GM19328 (cell line): ENCODE measurements around the gene DUSP22.
"Not testable (repeated sequence)": the region's sequence is repeated elsewhere in the genome, so short reads cannot be mapped to it uniquely, and the experiment has no call there.

ENCODE experiments used
- ATAC-seq: cut with Tn5 transposase; IDR thresholded peaks from one replicate; pipeline ENCODE4 v1.9.1; 2021; ENCODE audit warnings: mild to moderate bottlenecking, moderate library complexity; ENCODE audit not compliant: unreplicated experiment

The DUSP22 gene

GRCh38 chr6:322940-323729 lies 30.8 kb downstream of the DUSP22 start:
- ATAC-seq = no peak

GRCh38 chr6:323730-324088 lies 31.4 kb downstream of the DUSP22 start:
- ATAC-seq = no peak

GRCh38 chr6:324116-324728 lies 31.9 kb downstream of the DUSP22 start:
- no peak for ATAC-seq

GRCh38 chr6:324729-325125 lies 32.4 kb downstream of the DUSP22 start:
- no peak for ATAC-seq

- not testable (repeated sequence) for ATAC-seq
These were observed 33.0 kb downstream of the DUSP22 start for GRCh38 chr6:325161-325860.

GRCh38 chr6:326066-326465 lies 33.8 kb downstream of the DUSP22 start:
- ATAC-seq = not testable (repeated sequence)

- no peak for ATAC-seq
These were observed 34.7 kb downstream of the DUSP22 start for GRCh38 chr6:326896-327537.

GRCh38 chr6:327538-328116 lies 35.3 kb downstream of the DUSP22 start:
- ATAC-seq = no peak

GRCh38 chr6:328136-328670 lies 35.9 kb downstream of the DUSP22 start:
- peak; percentile 63 for ATAC-seq

- no peak for ATAC-seq
These were observed 36.6 kb downstream of the DUSP22 start for GRCh38 chr6:328924-329323.

- no peak for ATAC-seq
These were observed 37.8 kb downstream of the DUSP22 start for GRCh38 chr6:329888-330691.

GRCh38 chr6:330948-331347 lies 38.7 kb downstream of the DUSP22 start:
- ATAC-seq = no peak

GRCh38 chr6:331622-332521 lies 39.6 kb downstream of the DUSP22 start:
- no peak for ATAC-seq

GRCh38 chr6:332671-333070 lies 40.4 kb downstream of the DUSP22 start:
- ATAC-seq = no peak

GRCh38 chr6:333379-334002 lies 41.2 kb downstream of the DUSP22 start:
- no peak for ATAC-seq

GRCh38 chr6:334536-335510 lies 42.5 kb downstream of the DUSP22 start:
- ATAC-seq = no peak

GRCh38 chr6:335572-335971 lies 43.3 kb downstream of the DUSP22 start:
- ATAC-seq = no peak
